Hippocampal formation (tissue), 2 donors: Measurements from ENCODE around the gene GAMT.
A peak's percentile ranks its signal among the peaks of the same experiment; 100 is the strongest.

Source experiments
- DNase-seq, 2 donors: peaks; one replicate each; lab custom pipeline; 2025; lab: John Stamatoyannopoulos, UW

The GAMT gene

DNA sequence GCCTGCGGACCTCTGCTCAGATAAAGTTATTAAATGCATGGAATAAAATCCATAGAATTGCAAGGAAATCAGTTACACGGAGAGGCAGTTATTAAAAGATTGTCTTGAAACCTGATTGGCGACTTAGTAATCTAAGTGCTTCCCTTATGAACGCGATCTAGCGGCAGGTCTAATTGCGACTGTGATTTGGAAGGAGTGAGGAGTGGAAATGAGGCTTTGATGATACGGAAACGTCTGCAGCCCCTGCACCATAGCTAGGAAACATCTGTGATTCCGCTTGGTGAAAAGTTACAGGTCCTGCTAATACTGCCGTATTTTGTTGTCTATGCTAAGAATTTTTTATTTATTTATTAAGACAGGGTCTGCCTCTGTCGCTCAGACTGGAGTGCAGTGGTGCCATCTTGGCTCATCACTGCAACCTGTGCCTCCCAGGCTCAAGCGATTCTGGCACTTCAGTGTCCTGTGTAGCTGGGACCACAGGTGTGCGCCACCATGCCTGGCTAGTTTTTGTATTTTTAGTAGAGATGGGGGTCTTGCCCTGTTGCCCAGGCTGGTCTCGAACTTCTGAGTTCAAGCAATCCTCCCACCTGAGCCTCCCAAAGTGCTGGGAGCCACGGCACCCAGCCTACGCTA is 16.7 kb downstream of the GAMT start:
- no peak for DNase-seq

DNA sequence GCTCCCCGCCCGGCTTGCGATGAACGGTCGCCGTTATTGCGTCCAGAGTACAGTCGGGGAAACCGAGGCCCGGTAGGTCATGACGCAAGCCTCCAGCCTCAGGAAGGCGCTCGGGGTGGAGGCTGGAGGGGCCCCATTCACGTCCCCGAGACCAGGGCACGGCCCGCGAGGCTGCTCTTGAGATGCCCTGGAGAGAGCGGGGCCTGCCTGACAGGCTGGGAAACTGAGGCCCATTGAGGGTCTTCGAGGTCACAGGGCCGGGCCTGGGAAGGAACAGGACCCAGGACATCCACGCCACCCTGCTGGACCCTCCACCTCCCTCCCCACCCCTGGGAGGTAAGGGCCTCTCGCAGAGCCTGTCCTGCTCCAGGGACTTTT is 17.3 kb downstream of the GAMT start:
- DNase-seq = no peak

DNA sequence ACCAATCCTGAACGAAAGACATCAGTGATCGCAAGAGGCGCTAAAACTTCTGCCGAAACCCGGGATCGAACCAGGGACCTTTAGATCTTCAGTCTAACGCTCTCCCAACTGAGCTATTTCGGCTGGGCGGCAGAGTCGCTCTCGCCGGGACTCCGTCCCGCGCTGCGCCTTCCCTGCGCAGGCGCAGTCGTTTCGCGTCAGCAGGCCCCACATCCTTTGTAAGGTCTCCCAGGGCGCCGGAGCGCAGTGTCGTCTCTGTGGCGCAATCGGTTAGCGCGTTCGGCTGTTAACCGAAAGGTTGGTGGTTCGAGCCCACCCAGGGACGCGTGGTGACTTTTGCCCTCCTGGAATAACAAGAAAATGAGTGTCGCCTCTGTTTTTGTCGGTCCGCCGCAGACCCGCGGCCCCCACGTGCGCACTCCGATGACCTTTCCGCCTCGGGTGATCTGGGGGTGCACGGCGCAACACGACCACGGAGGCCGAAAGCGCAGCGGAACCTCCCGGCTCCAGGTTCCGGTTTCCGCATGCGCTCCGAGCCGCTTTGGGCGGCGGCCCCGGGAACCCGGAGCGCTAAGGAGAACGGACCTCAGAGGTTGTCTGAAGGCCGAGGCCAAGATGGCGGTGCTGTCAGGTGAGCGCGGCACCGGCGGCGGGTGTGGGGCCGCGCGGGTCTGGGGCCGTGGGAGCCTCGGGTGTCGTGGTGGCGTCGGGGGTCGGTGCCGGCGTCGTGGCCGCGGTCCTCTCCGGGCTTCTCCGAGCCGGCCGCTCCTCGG is 17.8 kb downstream of the GAMT start, which contains the start of gene NDUFS7:
NDUFS7 (plus strand) TSS at position 596 of the 773 bp plus-strand sequence; CDS start at position 616, 20 bp downstream.
- peak; percentile 85 to 91 for DNase-seq

DNA sequence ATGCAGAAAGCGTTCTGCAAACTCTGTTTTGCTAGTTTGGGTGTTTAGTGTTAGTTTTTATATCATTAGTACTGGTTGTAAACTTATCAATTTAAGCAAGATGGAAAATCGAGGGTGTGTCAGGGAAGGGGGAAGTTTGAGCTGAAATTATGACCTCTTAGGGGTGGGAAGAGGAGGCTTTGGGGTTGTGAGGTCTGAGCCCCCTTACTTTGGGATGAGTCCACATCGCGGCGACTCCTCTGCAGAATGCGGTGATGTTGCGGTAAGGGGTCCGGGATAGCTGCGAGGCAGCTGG is 18.4 kb downstream of the GAMT start:
- DNase-seq = no peak

DNA sequence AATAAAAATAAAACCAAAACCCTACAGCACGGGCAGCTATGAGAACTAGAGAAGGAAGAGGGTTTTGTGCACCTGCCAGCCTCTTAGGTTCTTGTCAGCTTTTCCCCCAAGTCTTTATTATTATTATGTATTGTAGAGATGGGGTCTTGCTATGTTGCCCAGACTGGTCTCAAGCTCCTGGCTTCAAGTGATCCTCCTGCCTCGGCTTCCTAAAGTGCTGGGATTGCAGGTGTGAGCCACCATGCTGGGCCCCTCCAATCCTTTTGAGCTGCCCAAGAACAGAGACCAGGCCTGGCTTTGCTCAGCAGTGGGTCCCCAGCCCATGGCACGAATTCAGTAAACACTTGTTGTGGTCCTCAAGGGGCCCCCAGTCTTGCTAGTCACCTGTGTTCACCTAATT is 19.1 kb downstream of the GAMT start:
- DNase-seq = no peak

DNA sequence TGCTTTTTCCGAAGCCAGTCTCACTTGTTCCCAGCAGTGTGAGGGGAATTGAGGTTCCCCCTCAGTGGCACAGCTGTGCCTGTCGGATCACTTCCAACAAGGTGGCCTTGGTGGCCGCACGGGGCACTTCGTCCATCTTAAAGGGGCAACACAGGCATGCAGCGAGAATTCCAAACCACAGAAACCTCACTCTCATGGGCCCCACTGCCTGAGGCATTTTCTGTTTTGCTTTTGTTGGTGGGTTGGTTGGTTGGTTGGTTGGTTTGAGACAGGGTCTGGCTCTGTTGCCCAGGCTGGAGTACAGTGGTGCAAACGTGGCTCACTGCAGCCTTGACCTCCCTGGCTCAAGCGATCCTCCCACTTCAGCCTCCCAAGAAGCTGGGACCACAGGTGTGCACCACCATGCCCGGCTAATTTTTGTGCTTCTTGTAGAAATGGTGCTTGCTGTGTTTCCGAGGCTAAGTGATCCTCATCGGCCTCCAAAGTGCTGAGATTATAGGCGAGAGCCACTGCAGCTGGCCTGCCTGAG is 21.3 kb downstream of the GAMT start:
- DNase-seq = no peak

DNA sequence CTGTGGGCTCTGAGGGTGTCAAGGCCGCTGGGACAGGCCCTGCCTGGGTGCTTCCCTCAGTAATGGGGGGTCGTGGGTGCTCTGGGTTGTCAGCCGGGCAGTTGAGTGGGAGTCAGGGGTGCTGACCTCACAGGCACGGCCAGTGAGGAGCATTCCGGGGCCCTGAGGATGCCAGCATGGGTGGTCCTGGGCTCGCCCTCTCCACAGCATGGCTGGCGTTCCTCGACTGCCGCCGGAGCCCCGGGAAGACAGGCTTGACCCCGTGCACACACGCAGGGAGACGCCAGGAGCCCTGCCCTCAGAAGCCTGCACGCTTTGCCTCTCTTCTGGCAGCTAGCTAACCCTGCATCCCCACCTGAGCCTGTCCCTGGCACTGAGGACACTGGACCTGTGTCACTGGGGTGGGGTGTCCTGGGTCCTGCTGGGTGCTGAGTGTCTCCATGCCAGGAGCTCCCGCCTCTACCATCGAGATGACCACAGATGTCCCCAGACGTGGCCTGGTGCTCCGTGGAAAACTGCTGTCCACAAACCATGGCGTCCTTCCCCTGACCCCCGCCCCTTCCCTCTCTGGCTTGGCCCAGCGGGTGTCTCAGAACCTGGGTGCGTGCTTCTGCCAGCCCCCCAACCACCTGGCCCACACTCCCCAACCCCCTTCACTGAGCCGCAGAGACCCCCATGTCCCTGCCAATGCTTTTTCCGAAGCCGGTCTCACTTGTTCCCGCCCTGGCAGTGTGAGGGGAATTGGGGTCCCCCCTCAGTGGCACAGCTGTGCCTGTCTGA is 22.0 kb downstream of the GAMT start:
- no peak for DNase-seq

DNA sequence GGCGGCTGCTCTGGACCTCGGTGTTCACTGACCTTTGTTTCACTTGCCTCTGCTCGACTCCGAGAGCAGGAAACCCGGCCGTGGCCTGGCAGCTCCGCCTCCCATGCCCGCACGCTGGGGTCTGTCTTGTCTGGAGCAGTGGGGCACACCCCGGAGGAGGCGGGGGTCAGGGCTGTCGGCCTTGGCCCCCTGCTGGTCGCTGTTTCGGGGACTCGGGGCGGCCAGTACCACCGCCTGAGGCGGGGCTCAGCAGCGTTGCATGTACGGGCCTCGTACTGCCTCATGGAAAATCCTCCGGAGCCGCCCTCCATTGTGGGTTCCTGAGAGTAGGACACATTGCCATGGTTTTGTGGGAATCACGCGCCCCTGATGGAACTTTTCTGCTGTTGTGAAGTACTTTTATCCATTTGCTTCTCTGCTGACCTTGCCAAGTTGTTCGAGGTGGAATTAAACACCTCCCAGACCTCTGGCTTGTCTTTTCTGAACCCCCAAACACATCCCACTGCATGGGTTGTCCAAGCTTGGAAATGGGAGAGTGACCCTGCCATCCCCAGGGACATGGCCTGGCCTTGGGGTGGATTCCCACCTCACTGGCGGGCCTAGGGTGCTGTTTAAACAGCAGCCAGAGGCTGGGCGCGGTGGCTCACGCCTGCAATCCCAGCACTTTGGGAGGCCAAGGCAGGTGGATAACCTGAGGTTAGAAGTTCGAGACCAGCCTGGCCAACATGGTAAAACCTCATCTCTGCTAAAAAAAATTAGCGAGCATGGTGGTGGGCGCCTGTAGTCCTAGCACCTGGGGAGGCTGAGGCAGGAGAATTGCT is 23.2 kb downstream of the GAMT start:
- no peak for DNase-seq

DNA sequence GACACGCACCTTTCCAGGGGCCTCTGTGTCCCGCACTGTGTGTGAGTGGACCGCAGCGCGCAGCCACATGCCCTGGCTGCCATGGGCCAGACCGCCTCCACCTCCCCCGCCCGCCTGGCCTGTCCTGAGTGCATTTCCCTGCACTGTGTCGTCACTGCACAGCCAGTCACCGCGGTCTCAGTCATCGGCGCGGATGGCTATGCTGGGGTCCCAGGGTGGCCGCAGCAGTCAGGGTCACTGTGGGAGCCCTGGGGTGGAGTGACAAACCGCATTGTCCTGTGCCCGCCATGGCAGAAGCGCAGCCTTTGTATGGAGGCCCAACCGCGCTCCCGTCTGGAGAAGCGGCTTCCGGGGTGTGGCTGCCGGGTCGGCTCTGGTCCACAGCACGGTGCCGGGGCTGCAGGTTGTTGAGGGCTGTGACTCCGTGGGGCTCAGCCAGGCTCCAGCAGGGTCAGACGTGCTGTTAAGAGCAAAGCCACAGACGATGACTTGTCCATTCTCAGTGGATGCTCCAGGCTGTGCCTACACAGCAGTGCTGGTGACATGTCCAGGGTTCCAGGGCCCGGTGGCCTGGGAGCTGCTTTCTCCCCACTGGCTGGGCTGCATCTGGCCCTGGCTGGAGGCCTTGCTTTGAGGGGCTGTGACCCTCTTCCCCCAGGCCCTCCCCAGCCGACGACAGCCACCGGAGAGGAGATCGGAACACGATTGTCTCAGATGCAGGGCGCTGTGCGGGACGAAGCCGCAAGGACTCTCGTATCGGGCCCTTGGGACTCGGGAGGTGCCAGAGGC is 24.0 kb downstream of the GAMT start:
- DNase-seq = no peak

DNA sequence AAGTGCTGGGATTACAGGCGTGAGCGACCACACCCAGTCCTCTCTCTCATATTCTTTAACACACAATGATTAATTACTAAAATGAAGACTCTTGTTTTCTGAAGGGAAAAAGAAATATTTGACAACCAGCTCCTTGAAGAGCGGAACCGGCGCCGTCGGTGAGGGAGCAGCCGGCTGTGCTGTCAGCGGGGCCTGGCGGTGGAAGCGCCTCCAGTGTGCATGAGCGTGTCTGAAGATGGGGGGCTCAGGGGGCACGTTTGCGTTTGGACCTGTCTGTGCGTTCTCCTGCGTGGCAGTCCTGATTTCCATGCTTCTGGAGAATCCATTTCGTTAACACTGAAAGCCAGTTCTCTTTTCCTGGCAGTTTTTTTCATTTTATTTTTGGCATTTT is 24.9 kb downstream of the GAMT start:
- no peak for DNase-seq

DNA sequence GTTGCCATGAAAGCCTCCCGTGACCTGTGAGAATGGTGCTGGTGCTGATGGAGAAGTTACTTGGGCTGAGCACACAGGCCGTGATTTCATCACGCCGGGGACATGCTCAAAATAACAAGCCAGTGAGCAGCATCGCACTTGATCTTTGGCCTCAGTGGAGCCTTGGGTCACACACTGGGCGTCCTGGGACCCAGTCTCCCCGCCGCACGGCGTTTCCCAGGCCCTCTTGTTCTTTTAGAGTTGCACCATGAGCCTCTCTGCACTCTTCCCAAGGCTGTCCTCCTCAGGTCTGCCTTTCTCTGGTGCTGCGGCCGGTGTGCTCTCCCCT is 27.1 kb downstream of the GAMT start:
- no peak for DNase-seq

DNA sequence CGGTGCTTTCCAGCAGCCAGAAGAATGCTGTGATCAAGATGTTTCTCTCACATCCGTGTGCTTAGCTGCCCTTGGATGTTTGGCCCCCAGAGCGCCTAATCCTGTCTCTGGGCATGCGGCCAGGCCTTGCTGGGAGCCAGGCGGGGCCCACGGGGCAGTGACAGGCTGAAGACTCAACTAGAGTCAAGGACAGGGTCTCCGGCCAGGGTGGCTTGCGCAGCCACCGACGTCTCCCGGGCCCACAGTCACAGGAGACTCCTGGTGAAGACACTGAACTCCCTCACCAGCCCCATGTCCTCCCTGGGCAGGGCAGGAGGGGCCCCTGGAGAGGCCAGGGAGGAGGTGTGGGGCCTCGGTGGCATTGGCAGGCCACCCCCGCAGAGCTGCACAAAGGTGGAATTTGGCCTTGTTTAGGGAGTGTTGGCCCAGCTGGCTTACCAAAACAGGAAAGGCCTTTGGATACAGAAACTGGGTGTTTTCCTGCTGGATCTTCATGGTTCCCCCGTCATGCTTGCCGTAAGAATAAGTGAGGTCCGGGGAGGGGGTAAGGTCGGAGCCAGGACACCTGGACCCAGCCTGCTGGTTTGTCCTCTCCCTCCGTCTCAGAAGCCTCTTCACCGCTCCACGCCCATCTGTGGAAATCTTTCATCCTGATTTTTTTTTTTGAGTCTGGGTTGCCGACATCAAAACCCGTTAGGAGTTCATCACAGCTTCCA is 27.6 kb downstream of the GAMT start:
- DNase-seq = peak in 1 of 2 donors; percentile 34

DNA sequence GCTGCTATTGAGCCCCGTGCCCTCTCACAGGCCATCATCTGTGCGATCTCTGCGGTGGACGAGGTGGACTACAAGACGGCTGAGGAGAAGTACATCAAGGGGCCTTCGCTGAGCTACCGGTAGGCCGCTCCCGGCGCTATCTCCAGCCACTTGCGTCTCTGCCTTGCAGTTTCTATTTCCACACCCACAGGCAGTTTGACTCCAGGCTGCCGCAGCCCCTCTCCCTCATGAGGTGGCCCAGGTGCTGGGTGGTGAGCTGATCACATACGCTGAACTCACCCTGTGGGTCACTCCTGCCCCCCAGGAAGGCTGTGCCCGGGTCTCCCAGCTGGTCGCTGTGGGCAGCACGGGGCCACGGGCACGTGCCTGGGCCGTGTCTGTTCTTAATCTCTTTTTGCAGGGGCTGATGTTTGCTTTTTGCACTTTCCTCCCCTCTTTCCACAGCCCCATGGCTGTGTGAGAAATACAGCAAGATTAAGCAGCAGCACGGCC is 28.3 kb downstream of the GAMT start:
- DNase-seq = no peak

DNA sequence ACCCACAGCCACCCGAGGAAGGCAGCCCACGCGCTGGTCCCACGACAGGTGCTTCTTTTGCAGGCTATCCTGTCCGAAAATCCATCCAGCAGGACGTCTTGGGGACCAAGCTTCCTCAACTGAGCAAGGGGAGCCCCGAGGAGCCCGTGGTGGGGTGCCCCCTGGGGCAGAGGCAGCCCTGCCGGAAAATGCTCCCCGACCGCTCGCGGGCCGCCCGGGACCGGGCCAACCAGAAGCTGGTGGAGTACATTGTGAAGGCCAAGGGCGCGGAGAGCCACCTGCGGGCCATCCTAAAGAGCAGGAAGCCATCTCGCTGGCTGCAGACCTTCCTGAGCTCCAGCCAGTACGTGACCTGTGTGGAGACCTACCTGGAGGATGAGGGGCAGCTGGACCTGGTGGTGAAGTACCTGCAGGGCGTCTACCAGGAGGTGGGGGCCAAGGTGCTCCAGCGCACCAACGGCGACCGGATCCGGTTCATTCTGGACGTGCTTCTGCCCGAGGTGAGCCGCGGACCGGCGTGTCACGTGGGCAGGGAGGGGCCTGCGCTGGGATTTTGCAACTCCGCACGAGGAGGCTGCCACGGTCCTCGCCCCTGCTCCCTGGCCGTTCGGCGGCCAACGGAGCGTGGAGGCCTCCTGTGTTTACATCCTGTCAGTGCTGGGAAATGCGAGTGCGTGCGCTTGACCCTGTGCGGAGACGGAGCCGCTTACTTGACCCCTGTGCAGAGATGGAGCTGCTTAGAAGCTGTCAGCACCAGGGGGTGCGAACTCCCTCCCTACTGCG is 30.6 kb downstream of the GAMT start:
- DNase-seq = no peak

DNA sequence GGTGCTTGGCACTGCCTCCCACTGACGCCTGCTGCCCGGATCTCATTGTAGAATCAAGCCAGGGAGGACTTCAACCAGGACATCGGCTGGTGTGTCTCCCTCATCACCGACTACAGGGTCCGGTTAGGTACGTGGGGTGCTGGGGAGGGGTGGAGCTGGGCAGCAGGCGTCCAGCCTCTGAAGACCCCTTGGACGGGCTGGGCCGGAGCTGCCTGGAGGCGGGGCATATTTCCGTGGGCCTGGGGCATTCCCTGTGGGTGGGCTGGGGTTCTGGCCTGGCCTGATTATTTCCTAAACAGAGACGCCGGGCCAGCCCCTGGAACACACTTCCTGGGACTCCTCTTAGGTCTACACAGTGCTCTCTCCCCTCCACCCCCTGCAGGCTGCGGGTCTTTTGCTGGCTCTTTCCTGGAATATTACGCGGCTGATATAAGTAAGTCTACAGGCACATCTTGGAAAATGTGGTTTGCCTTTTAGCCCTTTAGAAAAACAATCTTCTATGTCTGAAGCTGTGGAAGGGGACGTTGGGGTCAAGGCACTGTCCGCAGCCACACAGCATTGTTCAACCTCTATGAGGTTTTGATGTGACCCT is 32.0 kb downstream of the GAMT start:
- no peak for DNase-seq

DNA sequence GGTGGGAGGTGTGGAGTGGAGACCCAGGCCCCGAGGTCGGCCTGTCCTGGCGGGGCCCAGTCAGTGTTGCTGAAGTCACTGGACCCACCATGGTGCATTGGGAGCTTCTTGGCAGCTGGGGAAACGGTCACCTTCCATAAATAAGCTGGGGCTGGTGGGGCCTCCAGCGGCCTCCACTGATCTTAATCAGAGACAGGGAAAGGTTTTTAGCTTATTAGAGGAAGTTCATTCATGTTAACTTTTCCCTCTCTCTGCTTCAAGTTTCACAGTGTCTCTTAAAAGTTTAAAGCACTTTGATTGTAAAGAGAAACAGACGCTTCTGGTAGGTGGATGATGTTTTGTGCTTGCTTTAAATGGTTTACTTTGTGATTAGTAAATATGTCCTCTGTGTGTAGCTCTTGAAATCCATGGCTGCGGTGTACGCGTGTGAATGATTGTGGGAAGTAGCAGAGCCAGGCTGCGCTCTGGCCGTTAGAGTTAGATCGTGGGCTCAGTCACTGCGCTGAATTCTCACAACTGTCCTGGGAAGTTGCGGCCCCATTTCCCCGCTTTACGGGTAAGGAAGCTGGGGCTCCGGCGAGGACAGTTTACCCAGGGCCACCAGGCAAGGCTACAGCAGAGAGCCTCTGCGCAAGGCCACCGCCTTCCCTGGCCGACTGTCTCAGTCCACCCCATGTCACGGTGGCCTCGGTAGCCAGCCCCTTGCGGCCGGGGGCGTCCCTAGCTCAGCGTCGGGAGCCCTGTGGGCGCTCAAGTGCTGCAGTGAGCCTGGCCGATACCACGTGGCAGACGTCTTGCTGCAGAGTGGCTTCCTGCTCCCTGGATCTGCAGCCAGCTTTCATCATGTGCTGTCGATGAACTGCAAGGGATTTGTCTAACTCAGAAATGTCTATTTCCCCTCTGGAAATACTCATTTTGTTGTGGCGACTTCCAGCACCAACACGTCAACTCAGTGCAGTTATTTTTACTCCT is 34.2 kb downstream of the GAMT start:
- DNase-seq = peak in 1 of 2 donors; percentile 31

DNA sequence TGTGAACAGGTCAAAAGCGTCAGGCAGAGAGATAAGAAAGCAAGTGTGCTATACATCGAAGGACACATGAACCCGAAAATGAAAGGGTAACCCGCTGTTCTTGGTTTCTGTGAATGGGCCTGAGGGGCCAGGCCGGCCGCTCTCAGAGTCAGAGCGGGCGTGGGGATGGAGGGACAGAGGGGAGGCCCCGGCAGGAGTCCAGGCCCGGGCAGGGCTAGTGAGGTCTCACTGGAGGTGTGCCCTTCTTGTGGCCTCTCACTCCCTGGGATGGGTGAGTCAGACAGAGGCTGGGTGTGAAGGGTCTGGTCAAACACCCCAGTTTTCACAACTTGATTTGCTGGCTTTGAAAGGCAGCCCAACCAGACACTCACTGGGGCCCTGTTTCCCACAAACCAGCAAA is 35.0 kb downstream of the GAMT start:
- no peak for DNase-seq
